ENCODE data around the gene ZFC3H1. TPM values are rescaled to one million over a fixed set of nuclear protein-coding genes. Genes with fewer than 3 reads are reported as not detected.
A peak's percentile ranks its signal among the peaks of the same experiment; 100 is the strongest.

Gene ZFC3H1
- total and polyA plus RNA-seq, 2 of the 13 experiments (the other 11 are each of a cell fraction or from before 2014, with no cell fraction given): 17.1 to 38.3 TPM

- ATAC-seq (peak; percentile 37), FAIRE-seq (no peak), DNase-seq (ENCODE audit: low spot score) (no peak)
- Histone ChIP-seq H3K27ac (ENCODE audit: extremely low read length, insufficient read depth, low read length) (no peak overlapping the region), H3K36me3 (replicated peaks in 1 of 2; ENCODE audit: control insufficient read depth in 1 of 2, insufficient read depth in 2 of 2, low read length in 2 of 2) (peaks cover 10 to 70% of the 10 kb centered on the region in 2 experiments), H3K4me3 (replicated peaks in 1 of 3; ENCODE audit: insufficient read depth in 1 of 3, low read depth in 2 of 3, low read length in 3 of 3) (no peak overlapping the region), H3K9me3 (ENCODE audit: low read length) (no peaks in the 10 kb centered on the region), H3K9ac (ENCODE audit: insufficient read depth, low read depth, low read length) (no peak overlapping the region), H3K79me2 (ENCODE audit: insufficient read depth, low read length) (no peaks in the 10 kb centered on the region), H3K27me3 (ENCODE audit: control insufficient read depth in 1 of 2, insufficient read depth in 2 of 2, low read length in 2 of 2) (no peaks in the 10 kb centered on the region), H3K4me1 (ENCODE audit: insufficient read depth, low read length) (no peaks in the 10 kb centered on the region), H3K4me2 (ENCODE audit: low read depth, low read length) (no peak overlapping the region), H2AFZ (ENCODE audit: low read length) (no peak overlapping the region), H4K20me1 (ENCODE audit: insufficient read depth, low read length) (no peaks in the 10 kb centered on the region)
- WGBS (ENCODE audit: low lambda C conversion rate): no CpG with 5 or more reads among the region's 2 CpGs
- ChIA-PET POLR2A (no interaction called here), CTCF (ENCODE audit: low intra/inter-chr PET ratio, low total read pairs) (interaction anchor here (2.1 kb wide), 1 partner anchor 107 kb away, joined by 17 read pairs; no protein-coding TSS in a partner anchor)
- in situ Hi-C loops (cut with HindIII; ENCODE audit: extremely low pct_ligation_motif_present, low pct_unique_long_range_greater_than_20kb): no loop called here
- BruUV-seq (replicated peaks): no TSS peak
- TF ChIP-seq ZNF639 (CRISPR knock-in tag; conservative IDR thresholded peaks at IDR 0.05): no peak
- no peak for TF ChIP-seq MTA1 (CRISPR knock-in tag; IDR thresholded peaks at IDR 0.05; ENCODE audit: borderline replicate concordance)
- TF ChIP-seq MAFF (IDR thresholded peaks at IDR 0.05; ENCODE audit: low read depth, low read length): no peak
- no peak for TF ChIP-seq ZFAT (CRISPR knock-in tag; conservative IDR thresholded peaks at IDR 0.05)
- no peak for TF ChIP-seq SRSF9 (IDR thresholded peaks at IDR 0.05; ENCODE audit: borderline replicate concordance, insufficient read depth, low read depth, low read length, poor library complexity, severe bottlenecking)
- TF ChIP-seq MTF1 (CRISPR knock-in tag; IDR thresholded peaks at IDR 0.05): no peak
- intact Hi-C loops (cut with micrococcal nuclease; ENCODE audit: unreplicated experiment): no loop called here
Observed at GRCh38 chr12:71640316-71640715, 23.3 kb downstream of the ZFC3H1 start.

- intact Hi-C loops (cut with micrococcal nuclease; ENCODE audit: unreplicated experiment) (loop anchor here (1.0 to 10.0 kb wide), 2 partner anchors 108 to 195 kb away; no protein-coding TSS in a partner anchor), in situ Hi-C loops (cut with HindIII; ENCODE audit: extremely low pct_ligation_motif_present, low pct_unique_long_range_greater_than_20kb) (no loop called here)
- H3K27ac ChIP-seq (ENCODE audit: extremely low read length, insufficient read depth, low read length): no peak overlapping the region
- ATAC-seq (peak; percentile 98), DNase-seq (ENCODE audit: low spot score) (peak; percentile 53), FAIRE-seq (peak; percentile 60)
- H3K4me1 ChIP-seq (ENCODE audit: insufficient read depth, low read length): no peaks in the 10 kb centered on the region
- H3K9ac ChIP-seq (ENCODE audit: insufficient read depth, low read depth, low read length): no peak overlapping the region
- H3K79me2 ChIP-seq (ENCODE audit: insufficient read depth, low read length): no peaks in the 10 kb centered on the region
- no peaks in the 10 kb centered on the region for H3K27me3 ChIP-seq (ENCODE audit: control insufficient read depth in 1 of 2, insufficient read depth in 2 of 2, low read length in 2 of 2)
- H3K36me3 ChIP-seq (replicated peaks in 1 of 2; ENCODE audit: control insufficient read depth in 1 of 2, insufficient read depth in 2 of 2, low read length in 2 of 2): peaks cover 11 to 70% of the 10 kb centered on the region in 2 experiments
- H4K20me1 ChIP-seq (ENCODE audit: insufficient read depth, low read length): no peaks in the 10 kb centered on the region
- no peak overlapping the region for H3K4me3 ChIP-seq (replicated peaks in 1 of 3; ENCODE audit: insufficient read depth in 1 of 3, low read depth in 2 of 3, low read length in 3 of 3)
- H3K4me2 ChIP-seq (ENCODE audit: low read depth, low read length): no peak overlapping the region
- 95% methylated on average over 2 of the region's 2 CpGs for WGBS (ENCODE audit: low lambda C conversion rate)
- POLR2A ChIA-PET: no interaction called here
- no peaks in the 10 kb centered on the region for H3K9me3 ChIP-seq (ENCODE audit: low read length)
- no TSS peak for BruUV-seq (replicated peaks)
- H2AFZ ChIP-seq (ENCODE audit: low read length): no peak overlapping the region
- CTCF ChIA-PET (ENCODE audit: low intra/inter-chr PET ratio, low total read pairs): interaction anchor here (2.1 kb wide), 1 partner anchor 108 kb away, joined by 17 read pairs; no protein-coding TSS in a partner anchor
- TF ChIP-seq ZIK1 (CRISPR knock-in tag; IDR thresholded peaks at IDR 0.05; ENCODE audit: borderline replicate concordance, low read depth): no peak
- no peak for TF ChIP-seq ZBTB39 (CRISPR knock-in tag; IDR thresholded peaks at IDR 0.05)
- peak; percentile 40; the same call in 1 of the 2 replicates for TF ChIP-seq SMC3 (IDR thresholded peaks at IDR 0.05; ENCODE audit: low read length)
- TF ChIP-seq POLR2AphosphoS2 (IDR thresholded peaks at IDR 0.05; ENCODE audit: low read depth, low read length): 0 out of 2 replicates have a peak, but pooled peaks have one; percentile 26
- TF ChIP-seq STAG1 (CRISPR knock-in tag; IDR thresholded peaks at IDR 0.05): peak; percentile 38; the same call in 1 of the 2 replicates
- TF ChIP-seq REPIN1 (CRISPR knock-in tag; IDR thresholded peaks at IDR 0.05; ENCODE audit: borderline replicate concordance, low read depth): 0 out of 2 replicates have a peak, but pooled peaks have one; percentile 21
- TF ChIP-seq TIGD3 (CRISPR knock-in tag; IDR thresholded peaks at IDR 0.05; ENCODE audit: borderline replicate concordance): no peak
- TF ChIP-seq AGO1 (IDR thresholded peaks at IDR 0.05; ENCODE audit: low read depth, low read length, poor library complexity, severe bottlenecking): no peak
Observed at GRCh38 chr12:71639341-71639760, 24.3 kb downstream of the ZFC3H1 start.

Measured in HepG2 (cell line).